Measurements from ENCODE around the gene NRN1L.
"Not testable (repeated sequence)": the region's sequence is repeated elsewhere in the genome, so short reads cannot be mapped to it uniquely, and the experiment has no call there.

Gene NRN1L

DNA sequence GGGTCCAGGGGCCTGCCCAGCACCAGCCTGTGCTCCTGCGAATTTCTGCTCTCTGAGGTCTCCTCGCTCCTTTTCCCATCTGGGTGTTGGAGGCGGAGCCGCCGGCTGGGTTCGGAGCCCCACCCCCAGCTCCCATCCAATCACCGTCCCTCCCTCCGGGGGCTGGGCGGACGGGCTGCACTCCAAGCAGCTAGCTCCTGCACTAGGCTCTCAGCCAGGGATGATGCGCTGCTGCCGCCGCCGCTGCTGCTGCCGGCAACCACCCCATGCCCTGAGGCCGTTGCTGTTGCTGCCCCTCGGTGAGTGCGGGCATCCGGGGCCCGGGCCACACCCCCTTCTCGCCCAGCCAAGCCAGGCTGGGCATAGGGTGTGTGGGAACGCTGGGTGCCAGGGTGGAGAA lies at the start of gene NRN1L:
Gene NRN1L (plus strand): TSS at position 202 of the 400 bp plus-strand sequence. CDS start 19 bp downstream, at position 221.
- DNase-seq (ENCODE audit: low read depth in 3 of 3) = no peak

DNA sequence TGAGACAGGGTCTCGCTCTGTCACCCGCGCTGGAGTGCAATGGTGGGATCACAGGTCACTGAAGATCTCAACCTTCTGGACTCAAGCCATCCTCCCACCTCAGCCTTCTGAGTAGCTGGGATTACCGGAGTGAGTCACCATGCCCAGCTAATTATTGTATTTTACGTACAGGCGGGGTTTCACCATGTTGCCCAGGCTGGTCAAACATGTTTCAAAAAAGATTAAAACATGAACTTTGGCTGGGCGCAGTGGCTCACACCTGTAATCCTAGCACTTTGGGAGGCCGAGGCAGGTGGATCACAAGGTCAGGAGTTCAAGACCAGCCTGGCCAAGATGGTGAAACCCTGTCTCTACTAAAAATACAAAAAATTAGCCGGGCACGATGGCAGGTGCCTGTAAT lies 47.5 kb upstream of the NRN1L start:
- DNase-seq (ENCODE audit: low read depth in 3 of 3) = not testable (repeated sequence)

DNA sequence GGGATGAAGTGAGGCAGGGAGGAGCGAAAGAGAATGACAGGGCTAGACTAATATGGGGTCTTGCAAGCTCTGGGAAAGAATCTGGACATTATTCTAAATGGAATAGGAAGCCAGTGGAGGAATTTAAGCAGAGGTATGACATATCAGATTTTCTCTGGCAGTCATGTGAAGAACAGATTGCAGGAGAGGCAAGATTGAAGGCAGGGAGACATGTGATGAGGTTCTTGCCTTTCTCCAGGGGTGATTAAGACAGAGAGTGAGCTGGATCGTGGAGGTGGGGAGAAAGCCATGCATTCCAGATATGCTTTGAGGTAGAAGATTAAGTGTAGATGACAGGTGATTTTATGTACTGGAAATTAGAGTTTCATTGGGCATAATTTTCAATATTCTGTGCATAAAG lies 46.9 kb upstream of the NRN1L start:
- no peak for DNase-seq (ENCODE audit: low read depth in 3 of 3)

DNA sequence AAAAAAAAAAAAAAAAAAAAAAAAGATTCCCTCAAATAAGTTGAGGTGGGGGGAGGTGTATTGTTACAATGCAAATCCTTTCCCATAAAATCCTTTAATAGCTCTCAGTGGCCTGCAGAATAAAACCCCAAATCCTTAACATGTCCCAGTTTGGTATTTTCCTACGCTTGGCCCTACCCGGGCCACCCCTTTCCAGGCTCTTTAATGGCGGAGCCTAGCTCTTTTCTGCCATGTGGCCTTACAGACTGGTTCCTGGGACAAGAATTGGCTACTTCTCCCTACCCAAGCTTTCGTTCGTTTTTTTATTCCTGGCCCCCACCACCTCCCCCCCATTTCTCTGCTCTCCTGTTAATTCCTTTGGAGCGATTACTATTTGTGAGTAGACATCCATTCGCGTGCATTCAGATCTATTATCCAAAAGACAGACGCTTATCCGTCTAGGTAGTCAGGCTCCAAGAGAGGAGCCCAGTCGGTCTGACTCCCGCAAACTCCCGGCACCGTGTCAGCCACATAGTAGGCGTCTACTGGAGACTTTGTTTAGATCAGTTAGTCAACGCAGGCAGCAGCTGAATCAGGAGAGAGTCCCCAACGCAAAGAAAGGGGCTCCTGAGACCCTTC lies 43.4 kb upstream of the NRN1L start:
- no peak for DNase-seq (ENCODE audit: low read depth in 3 of 3)

DNA sequence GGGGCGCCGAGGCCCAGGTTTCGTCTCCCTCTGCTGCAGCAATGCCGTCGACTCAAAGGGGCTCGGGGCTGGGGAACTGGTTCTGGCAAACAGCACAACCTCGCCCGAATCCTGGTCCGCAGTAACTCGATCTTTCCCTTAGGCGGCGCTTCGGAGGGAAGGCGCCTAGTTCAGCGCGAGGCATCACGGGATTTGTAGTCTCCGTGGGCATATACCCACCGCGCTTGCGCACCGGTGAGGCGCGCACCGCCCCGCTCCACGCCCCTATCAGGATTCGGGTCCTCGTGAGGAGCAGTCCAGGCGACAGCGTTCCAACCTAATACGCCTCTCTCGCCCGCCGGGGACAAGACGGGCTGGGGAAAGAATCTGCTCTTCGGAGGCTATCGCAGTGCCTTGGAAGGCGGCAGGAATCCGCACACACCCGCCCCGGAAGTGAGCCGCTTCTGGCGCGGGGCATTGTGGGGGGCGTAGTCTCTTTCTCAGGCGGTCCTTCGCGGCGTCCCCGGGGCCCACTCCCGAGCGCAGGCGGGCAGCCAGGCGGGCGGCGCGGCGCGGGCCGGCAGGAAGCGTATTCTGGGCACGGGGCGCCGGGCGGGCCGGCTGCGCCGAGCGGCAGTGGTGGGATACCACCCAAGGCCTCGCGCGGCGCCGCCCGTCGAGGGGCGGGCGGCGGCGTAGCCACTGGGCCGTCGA lies 42.7 kb upstream of the NRN1L start, which contains the start of gene THAP11:
Gene THAP11 (plus strand): TSS at position 505 of the 693 bp plus-strand sequence. CDS start 235 bp downstream, outside the sequence.
- DNase-seq (ENCODE audit: low read depth in 3 of 3) = peak; percentile 84 to 91 (median 88)

DNA sequence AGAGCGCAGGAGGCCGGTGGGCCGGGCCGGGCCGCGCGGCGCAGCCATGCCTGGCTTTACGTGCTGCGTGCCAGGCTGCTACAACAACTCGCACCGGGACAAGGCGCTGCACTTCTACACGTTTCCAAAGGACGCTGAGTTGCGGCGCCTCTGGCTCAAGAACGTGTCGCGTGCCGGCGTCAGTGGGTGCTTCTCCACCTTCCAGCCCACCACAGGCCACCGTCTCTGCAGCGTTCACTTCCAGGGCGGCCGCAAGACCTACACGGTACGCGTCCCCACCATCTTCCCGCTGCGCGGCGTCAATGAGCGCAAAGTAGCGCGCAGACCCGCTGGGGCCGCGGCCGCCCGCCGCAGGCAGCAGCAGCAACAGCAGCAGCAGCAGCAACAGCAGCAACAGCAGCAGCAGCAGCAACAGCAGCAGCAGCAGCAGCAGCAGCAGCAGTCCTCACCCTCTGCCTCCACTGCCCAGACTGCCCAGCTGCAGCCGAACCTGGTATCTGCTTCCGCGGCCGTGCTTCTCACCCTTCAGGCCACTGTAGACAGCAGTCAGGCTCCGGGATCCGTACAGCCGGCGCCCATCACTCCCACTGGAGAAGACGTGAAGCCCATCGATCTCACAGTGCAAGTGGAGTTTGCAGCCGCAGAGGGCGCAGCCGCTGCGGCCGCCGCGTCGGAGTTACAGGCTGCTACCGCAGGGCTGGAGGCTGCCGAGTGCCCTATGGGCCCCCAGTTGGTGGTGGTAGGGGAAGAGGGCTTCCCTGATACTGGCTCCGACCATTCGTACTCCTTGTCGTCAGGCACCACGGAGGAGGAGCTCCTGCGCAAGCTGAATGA lies 42.0 kb upstream of the NRN1L start:
- peak; percentile 18 to 39 (median 27) for DNase-seq (ENCODE audit: low read depth in 3 of 3)

DNA sequence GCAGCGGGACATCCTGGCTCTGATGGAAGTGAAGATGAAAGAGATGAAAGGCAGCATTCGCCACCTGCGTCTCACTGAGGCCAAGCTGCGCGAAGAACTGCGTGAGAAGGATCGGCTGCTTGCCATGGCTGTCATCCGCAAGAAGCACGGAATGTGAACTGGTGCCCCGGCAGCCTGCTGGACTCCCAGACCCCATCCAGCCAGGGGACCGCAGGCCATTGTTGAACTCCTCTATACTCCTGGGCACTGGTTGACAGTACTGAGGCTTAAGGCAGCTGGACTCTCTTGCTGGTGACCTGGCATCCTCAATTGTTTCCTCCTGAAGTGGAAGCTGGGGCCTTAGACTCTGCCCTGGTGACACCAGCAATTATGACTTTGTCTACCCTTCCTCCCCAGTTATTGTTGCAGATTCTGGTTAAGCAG lies 41.3 kb upstream of the NRN1L start:
- peak in 1 of 3 experiments; percentile 29 for DNase-seq (ENCODE audit: low read depth in 3 of 3)

DNA sequence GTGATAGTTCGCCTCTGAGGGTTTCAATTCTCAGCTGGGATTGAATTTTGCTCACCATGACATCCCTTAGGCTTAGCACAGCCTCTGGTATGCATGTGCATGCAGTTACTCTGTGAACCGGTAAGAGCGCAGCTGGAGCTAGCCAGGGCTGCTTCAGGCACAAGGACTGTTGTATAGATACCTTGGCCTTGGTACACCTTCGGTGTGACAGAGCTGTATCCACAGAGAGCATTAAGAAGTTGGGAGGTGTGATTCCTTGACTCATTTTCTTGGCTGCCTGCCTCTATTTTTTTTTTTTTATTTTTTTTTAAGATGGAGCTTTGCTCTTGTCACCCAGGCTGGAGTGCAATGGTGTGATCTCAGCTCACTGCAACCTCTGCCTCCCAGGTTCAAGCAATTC lies 40.2 kb upstream of the NRN1L start:
- no peak for DNase-seq (ENCODE audit: low read depth in 3 of 3)

DNA sequence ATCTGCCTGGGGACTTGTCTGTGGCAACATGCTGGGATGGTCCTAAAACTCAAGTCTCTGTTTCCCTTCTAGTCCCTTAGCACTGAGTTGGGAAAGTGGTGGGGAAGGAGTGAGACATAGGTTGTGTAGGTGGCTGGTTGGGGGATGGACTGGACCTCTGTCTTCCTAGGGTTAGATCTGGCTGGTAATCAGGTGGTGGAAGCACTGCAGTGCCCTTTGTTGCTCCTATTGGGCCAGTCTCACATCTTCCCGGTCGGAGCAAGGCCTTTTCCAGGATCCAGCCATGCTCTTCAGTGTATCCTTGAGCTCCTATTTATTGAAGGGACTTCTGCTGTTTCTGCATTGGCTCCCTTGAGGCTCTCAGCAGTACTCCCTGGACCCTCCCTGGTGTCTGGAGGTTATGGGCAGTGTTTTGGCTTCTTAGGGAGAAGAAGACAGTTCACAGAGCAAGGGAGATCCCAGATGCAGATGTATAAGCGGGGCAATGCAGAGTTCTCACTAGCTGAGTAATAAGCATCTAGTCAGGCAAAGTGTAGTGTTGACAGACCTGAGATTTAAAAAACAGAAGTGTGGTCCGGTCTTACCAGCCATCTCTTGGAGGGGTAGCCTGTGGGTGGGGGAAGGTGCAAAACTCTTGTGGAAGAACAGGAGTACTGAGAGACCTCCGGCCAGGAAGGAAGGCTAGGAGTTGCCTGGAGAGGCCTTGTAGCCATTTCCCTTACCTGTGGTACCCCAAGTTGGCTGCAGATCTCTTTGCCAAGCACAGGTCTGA lies 39.2 kb upstream of the NRN1L start:
- no peak for DNase-seq (ENCODE audit: low read depth in 3 of 3)

DNA sequence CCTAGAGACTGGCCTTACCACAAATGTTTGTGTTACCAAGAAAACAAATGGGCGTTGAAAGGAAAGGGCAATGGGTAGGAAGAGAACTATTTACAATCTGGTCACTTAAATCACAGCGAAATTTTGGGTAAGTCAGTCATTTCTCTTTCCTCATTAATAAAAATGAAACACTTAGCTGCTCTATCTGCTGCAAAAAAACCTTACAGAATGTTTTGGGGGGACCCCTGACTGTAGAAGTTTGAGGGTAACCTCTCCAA lies 38.7 kb upstream of the NRN1L start:
- DNase-seq (ENCODE audit: low read depth in 3 of 3) = no peak

DNA sequence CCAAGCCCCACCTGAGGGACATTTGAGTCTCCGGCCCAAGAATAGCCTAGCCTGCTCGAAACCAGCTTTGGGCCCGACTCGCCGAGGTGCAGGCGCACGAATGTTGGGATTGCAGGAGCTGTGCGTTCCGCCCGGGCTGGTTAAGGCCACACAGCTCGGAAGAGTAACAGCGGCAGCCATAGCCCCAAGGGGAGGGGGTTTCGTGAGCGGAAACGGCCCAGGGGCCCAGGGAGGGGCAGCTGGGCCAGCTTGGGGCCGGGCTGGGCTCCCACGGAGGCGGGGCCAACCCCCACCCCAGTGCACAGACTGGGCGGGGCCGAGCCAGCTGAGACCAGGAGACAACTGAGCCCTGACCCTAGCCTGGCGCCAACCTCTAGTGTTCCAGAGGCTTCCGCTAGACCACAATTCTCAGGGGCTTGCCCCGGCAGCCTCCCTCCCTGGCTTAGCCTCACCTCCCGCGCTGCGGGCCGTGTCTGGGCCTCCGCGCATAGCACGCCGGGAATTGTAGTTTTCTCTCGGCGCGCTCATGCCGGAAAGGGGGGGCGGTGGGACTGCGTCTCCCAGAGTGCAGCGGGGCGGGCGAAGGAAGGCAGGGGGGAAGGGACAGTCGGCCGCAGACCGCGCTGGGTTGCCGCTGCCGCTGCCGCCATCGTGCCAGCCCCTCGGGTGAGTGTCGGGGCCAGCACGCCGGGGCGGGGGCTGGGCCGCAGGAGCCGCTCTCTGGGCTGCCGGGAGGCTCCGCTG lies 38.2 kb upstream of the NRN1L start, which contains the start of gene NUTF2:
Gene NUTF2 (plus strand): TSS at position 614 of the 744 bp plus-strand sequence. CDS start 18,198 bp downstream, outside the sequence.
- DNase-seq (ENCODE audit: low read depth in 3 of 3) = peak; percentile 87 to 92 (median 90)

DNA sequence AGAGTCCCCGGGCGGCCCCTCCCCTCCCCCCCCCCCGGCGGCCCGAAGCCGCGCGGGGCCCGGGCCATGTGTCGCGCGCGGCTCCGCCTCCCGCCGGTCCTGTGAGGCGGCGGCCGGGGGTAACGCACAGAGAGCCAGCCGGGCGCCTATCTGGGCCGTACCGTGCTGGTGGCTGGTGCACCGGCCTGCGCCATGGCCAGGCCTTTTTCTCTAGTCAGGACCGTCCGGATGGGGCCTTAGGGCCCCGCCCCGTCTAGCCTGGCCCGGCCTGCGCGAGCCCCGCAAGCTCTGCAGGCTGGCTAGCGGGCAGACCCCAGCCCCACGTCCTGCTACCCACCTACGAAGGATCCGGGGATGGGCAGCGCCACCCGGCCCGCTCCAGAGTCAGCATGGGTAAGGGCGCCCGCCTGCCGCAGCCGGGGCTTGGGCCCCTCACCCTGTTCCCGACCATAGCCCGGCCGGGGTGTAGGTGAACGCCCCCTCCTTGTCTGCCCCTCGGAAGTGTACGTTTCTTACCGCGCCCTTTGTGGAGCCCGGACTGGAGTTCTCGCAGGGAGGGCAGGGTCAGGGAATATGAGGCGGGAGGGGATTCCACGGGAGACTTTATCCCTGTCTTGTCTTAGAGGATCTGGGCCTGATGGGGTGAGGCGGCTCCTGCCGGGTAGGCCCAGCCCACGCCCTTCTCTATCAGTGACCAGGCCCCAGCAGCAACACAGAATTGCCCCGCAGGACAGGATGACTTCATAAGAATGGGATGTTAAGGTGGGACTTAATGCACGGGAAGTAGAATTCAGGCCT lies 37.4 kb upstream of the NRN1L start, which contains the start of gene CENPT:
Gene CENPT (minus strand): TSS at position 630 of the 798 bp plus-strand sequence. CDS start 13,834 bp downstream, outside the sequence.
- DNase-seq (ENCODE audit: low read depth in 3 of 3) = peak in 1 of 3 experiments; percentile 11

DNA sequence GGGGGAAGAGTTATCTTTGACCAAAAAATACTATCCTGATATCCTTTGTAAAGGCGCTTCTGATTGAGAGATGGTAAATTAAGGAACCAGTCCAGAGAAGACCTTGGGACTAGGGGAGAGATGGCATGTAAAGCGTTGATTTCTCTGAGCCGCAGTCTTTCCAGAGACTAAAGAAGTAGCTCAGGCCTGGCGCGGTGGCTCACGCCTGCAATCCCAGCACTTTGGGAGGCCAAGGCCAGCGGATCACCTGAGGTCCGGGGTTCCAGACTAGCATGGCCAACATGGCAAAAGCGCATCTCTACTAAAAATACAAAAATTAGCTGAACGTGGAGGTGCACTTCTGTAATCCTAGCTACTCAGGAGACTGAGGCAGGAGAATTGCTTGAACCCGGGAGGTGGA lies 36.6 kb upstream of the NRN1L start:
- no peak for DNase-seq (ENCODE audit: low read depth in 3 of 3)

DNA sequence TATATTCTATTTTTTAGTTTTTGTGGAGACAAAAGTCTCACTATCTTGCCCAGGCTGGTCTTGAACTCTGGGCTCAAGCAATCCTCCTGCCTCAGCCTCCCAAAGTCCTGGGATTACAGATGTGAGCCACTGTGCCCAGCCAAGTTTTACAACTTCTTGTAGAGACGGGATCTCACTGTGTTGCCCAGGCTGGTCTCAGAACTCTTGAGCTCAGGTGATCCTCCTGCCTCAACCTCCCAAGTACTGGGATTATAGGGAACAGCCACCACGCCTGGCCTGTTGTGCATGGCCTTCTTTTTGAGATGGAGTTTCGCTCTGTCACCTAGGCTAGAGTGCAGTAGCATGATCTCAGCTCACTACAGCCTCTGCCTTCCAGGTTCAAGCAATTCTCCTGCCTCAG lies 31.0 kb upstream of the NRN1L start:
- no peak for DNase-seq (ENCODE audit: low read depth in 3 of 3)

DNA sequence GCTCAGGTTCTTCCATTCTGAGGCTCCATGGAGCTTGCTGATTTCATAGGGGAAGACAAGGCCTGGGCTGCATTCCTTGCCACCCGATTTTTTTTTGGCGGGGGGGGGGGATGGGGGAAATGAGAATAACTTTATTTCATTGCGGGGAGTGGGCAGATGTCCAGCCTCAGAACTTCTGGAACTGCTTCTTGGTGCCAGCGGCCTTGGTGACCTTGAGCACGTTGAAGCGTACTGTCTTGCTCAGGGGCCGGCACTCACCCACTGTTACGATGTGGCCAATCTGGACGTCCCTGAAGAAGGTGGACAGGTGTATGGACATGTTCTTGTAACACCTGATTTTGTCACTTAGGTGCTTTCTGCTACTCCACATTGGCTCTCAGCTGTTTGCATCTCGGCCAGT lies 28.9 kb upstream of the NRN1L start:
- no peak for DNase-seq (ENCODE audit: low read depth in 3 of 3)

DNA sequence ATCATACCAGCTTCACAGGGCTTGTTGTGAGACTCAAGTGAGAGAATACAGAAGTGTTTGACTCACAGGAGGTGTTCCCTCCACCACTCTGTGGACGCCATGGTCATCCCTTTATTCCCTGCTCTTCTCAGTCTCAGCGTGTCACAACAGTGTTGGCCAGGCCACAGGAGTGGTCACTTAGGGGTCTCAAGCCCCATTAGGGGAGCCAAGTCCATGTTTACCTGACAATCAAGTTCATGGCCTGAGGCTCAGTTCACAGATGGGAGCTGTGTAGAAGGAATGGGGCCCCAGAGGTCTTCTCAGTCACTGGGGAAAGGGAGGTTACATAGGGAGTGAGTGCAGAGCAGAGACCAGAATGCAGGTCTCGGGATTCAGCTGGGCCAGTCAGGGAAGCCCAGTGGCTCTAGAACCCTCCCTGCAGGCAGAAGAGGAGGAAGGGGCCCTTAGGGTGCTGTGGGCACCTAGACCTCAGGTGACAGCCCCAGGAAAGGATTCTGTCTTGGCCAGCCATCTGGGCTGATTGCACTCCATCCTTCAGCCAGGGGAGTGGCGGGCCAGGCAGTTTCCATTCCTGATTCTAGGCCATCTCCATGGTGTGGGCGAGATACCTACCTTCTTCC lies 27.6 kb upstream of the NRN1L start:
- no peak for DNase-seq (ENCODE audit: low read depth in 3 of 3)

DNA sequence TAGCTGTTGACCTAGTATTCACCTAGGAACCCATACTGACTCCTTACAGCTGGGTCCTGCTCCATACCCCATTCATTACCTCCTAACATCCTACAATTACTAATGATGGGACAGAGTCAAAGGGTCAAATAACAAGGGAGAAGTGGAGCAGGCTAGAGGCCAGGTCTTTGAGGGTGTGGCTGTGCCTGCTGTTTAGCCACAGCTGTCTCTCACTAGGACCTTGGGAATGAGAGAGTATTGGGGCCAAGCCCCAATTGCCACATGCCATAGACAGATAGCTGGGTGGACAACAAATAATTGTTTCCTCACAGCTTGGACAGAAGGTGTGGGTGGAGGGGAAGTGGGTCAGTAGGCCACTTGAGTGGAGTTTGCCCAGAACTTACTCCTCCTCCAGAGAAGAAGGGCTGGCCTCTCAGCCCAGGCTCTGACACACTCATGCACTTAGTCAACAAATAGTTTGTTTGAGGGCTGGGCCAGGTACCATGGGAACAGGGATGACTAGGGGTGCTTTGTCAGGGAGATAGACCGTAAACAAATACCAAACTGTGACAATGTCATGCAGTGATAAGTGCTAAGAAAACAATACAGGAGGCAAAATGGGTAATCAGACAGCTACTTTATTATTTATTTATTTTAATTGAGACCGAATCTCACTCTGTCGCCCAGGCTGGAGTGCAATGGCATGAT lies 27.0 kb upstream of the NRN1L start:
- DNase-seq (ENCODE audit: low read depth in 3 of 3) = no peak

DNA sequence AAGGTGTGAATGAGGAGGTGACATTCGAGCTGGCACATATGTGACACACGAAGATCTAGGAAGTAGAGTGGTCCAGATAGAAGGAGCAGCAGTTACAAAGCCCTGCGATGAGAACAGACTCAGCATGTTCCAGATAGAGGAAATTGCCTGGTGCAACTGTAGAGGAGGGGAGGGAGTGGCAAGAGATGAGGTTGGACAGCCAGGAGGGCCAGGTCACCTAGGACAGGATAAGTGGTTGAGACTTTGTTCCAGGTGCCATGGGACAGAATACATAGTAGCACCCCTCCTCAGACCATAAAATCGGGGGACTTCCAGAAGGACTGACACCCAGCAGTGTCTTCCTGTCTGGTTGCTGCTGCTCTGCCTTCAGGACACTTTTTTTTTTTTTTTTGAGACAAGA lies 26.2 kb upstream of the NRN1L start:
- DNase-seq (ENCODE audit: low read depth in 3 of 3) = no peak
